M059J (cell line): ENCODE data around the gene NGRN. TPM values are rescaled to one million over a fixed set of nuclear protein-coding genes. Genes with fewer than 3 reads are reported as not detected.

Experiments used
- DNase-seq: peaks from one replicate; pipeline ENCODE4 v3.0.0-alpha.2; 2012; ENCODE audit warnings: low read depth
- total RNA-seq: library from RNA; depleted of rRNA; stranded (reverse); fragments of >200 nt; shearing (Covaris generic); gene quantifications from 2 replicates; pipeline ENCODE4 v1.2.3, GENCODE V29; 2014; rRNA removed

Gene NGRN, protein sequence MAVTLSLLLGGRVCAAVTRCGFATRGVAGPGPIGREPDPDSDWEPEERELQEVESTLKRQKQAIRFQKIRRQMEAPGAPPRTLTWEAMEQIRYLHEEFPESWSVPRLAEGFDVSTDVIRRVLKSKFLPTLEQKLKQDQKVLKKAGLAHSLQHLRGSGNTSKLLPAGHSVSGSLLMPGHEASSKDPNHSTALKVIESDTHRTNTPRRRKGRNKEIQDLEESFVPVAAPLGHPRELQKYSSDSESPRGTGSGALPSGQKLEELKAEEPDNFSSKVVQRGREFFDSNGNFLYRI
- 101 and 125 TPM in 2 replicates for total RNA-seq

GRCh38 chr15:90265271-90266060, at the start of gene NGRN:
NGRN (plus strand) TSS chr15:90265672; CDS start chr15:90265713, 41 bp downstream.
- peak; percentile 86 for DNase-seq

DNA sequence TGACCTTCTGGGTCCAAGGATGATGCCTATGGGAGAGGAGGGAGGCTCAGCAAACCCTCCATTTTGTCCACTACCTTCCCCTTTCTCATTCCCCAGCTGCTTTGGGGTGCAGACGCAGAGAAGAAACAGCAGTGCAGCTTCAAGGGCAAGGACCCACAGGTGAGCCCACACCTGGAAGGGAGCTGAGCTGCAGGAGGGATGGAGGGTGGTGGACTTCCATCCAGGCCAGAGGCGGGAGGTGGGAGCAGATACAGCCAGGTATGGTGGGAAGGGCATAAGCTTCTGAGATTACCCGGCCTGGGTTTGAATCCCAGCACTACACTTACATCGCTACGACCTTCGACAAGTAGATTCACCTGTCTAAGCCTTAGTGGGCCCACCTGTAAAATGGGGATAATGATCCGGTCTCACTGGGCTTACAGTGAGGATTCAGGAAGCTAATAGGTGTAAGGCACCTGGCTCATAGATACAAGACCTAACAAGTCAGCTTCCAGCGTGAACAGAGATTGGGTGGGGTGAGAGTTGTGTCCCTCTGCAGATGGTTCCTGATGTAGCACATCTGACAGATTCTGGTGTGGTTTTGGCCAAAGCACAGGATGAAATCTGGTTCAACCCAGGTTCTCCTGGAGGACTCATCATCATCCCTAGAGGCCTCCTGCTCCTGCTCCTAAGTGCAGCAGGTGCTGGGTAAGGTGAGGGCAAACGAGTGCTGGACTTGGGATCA, 47.6 kb upstream of the NGRN start:
- DNase-seq = no peak

DNA sequence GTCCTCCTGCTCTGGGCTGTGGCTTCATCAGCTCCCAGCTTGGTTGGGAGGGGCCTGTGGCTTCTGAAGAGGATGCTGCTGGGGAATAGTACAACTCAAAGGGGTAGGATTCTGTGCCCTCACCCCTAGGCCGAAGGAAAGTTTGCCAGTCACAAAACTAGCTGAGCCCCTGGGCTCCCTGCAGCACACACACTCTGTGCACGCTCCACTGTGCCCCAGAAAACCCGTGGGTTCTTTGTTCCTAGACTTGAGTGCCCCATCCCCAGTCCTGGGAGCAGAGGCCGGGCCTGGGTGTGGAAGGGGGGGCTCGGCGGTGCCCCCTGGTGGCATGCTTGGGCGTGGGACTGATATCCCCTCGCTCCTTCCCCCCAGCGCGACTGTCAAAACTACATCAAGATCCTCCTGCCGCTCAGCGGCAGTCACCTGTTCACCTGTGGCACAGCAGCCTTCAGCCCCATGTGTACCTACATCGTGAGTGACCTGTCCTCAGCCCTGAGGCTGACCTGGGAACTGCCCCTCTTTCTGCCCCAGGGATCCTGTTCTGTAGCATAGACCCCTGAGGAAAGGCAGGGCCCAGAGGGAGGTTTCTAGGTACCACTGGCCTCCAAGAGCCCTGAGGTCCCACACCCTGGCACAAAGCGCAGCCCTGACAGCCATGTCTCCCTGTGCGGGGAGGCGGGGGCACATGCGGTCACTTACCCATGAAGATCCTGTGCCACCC, 45.9 kb upstream of the NGRN start:
- no peak for DNase-seq

GRCh38 chr15:90221246-90221900, 44.1 kb upstream of the NGRN start:
- DNase-seq = peak; percentile 63

DNA sequence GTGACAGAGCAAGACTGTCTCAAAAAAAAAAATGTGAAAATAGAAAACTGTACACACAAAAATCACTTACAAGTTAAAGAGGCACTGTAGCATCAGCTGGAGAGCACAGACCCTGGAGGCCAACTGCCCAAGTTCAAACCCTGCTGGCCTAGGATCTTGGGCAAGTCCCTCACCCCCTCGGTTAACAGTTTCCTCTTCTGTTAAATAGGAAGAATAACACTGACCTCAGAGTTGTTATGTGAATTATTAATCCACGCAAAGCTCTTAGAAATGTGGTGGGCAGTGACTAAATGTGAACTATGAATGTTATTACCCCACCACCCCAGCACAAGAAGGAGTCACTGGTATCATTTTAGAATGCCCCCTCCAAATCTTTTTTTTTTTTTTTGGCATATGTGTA, 42.9 kb upstream of the NGRN start:
- no peak for DNase-seq

GRCh38 chr15:90223441-90224165, 41.9 kb upstream of the NGRN start:
- no peak for DNase-seq

- DNase-seq = no peak
Measured at GRCh38 chr15:90225047-90225446, 40.4 kb upstream of the NGRN start.

DNA sequence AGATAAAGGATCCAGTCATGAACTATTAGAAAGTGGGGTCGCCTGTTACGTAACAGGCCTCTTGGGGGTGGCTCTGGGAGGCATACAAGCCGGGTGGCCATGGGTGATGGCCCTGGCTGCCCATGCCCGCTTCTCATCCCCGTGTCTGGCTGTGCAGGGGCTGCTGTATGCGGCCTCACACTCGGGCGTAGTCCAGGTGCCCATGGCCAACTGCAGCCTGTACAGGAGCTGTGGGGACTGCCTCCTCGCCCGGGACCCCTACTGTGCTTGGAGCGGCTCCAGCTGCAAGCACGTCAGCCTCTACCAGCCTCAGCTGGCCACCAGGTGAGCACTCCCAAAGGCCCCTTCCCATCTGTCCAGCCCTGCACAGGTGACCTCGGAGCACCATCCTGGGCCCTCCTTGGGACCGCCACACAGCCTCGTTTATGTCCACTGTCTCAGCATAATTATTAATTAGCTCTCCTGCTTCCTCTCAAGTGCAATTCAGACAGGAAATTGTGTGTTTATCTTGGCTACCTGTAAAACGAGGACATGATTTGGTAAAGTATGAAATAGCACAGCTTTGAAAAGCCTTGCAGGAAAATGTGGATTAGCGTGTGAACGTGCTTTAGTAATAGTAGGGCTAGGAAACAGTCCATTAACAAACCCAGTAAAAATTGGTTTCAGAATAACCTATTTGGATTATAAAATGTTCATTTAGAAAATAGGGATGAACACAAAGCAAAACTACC, 39.8 kb upstream of the NGRN start:
- DNase-seq = no peak

DNA sequence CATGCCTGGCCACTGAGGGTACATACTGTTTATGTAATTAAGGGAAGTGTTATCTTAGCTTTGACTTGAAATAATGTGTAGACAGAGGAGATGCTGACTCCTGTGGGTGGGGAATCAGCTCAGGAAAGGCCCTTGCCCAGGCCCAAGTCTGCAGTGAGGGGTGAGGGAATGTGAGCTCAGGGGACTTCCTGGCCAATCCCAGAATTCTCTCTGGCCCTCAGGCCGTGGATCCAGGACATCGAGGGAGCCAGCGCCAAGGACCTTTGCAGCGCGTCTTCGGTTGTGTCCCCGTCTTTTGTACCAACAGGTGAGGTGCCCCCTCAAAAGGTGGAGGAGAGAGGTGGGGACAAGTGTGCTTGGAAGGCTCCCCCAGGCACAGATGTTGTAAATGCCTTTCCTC, 38.1 kb upstream of the NGRN start:
- no peak for DNase-seq

- DNase-seq = no peak
Measured at GRCh38 chr15:90227816-90228772, 37.4 kb upstream of the NGRN start.

DNA sequence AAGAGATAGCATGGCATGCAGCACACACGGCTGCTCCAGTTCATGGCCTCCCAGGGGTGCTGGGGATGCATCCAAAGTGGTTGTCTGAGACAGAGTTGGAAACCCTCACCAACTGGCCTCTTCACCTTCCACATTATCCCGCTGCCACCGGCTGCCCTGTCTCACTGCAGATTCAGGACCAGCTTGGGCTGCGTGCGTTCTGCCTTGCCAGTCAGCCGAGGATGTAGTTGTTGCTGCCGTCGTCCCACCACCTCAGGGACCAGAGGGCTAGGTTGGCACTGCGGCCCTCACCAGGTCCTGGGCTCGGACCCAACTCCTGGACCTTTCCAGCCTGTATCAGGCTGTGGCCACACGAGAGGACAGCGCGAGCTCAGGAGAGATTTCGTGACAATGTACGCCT, 36.5 kb upstream of the NGRN start:
- DNase-seq = no peak

DNA sequence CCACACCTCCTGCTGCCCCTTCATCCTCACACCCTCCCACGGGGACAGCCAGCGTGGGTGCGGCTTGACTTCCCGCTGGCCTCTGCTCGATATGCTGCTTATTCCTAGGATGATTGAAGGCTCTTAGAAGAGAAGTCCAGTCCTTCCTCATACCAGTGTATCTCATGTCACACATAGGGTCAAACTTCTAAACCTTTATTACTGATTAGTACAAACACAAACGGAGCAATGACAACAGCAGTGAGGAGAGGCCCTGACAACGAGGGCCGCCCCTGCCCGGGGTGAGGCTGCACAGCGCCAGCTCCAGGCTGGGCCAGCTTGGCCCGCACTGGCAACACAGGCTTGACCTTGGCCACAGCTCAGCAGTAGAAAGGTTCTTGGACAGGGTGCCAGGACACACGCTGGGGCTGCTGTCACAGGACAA, 35.4 kb upstream of the NGRN start:
- DNase-seq = no peak

GRCh38 chr15:90230610-90231009, 34.9 kb upstream of the NGRN start:
- DNase-seq = no peak

DNA sequence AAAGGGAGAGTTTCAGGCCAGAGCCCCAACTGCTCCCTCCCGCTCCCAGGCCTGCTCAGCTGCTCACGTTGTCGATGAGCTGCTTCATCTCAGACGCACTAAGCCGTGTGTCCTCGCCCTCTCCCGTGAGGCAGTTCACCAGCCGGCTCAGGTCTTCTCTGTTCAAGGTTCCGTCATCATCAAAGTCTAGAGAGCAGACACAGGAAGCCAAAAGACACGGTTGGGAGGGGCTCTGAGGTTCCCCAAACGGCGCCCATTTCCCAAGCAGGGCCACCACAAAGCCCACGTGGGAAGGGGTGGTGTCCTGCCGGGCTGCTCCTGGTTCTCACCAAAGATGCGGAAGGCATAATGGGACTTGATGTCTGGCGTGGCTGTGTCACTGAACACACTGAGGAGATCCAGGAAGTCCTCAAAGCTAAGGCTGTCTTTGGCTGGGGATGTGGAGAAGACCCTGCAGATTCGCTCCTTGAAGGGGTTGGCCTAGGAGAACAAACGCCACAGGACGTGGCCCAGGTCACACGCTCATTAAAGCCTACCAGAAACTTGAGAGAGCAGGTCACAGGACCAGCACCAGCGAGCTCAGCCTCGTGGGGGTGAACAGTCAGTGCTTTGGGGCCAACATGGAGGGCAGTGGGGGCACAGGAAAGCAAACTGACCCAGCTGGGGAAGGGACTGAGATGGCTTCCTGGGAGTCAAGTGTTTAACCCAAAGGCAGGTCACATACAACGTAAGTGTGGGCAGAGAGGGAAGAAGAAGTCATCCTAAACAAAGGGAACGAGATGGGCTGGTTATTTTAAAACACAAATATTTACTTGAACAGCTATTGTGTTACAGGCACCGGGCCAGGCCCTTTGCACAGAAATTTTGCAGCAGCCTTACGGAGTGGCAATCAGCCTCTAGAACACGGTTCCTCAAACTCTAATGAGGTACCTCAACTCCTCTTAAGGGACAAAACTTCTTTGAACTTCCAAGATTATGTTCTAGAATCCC, 34.1 kb upstream of the NGRN start:
- no peak for DNase-seq

- no peak for DNase-seq
Measured at GRCh38 chr15:90232196-90232595, 33.3 kb upstream of the NGRN start.

- no peak for DNase-seq
Measured at GRCh38 chr15:90232941-90233386, 32.5 kb upstream of the NGRN start.

- peak; percentile 95 for DNase-seq
Measured at GRCh38 chr15:90233387-90234095, 31.9 kb upstream of the NGRN start, which contains the start of gene CIB1. CIB1 (minus strand) TSS chr15:90233941; CDS start chr15:90233885, 56 bp downstream.
